Liver (tissue), 9 donors: ENCODE measurements around the gene SCGB2B2. TPM values are rescaled to one million over a fixed set of nuclear protein-coding genes. Genes with fewer than 3 reads are reported as not detected.

Source experiments
- DNase-seq: peaks from one replicate; pipeline ENCODE4 v3.0.0-alpha.2; 2017; ENCODE audit warnings: low spot score
- H3K27ac ChIP-seq, 2 donors: one replicate each; pipeline ENCODE4 v1.7.0; 2013; ENCODE audit warnings: inconsistent platforms in 2 of 2, low read length in 2 of 2, control low read depth in 1 of 2, low read depth in 1 of 2, mild to moderate bottlenecking in 1 of 2
- H3K27me3 ChIP-seq, 4 donors: one replicate each; pipeline versions ENCODE4 v1.6.1 to v1.7.0; 2013; ENCODE audit warnings: low read length in 3 of 4, inconsistent platforms in 1 of 4, mild to moderate bottlenecking in 1 of 4, moderate library complexity in 1 of 4; ENCODE audit not compliant: control insufficient read depth in 4 of 4, insufficient read depth in 4 of 4
- H3K36me3 ChIP-seq, 4 donors: one replicate each; pipeline versions ENCODE4 v1.6.1 to v1.7.0; 2013; ENCODE audit warnings: low read length in 3 of 4, mild to moderate bottlenecking in 3 of 4, low read depth in 1 of 4, moderate library complexity in 1 of 4; ENCODE audit not compliant: control insufficient read depth in 4 of 4, insufficient read depth in 3 of 4
- H3K4me1 ChIP-seq, 4 donors: one replicate each; pipeline versions ENCODE4 v1.6.1 to v1.7.0; 2013; ENCODE audit warnings: low read length in 3 of 4, mild to moderate bottlenecking in 3 of 4, moderate library complexity in 1 of 4; ENCODE audit not compliant: control insufficient read depth in 4 of 4, insufficient read depth in 4 of 4
- H3K4me3 ChIP-seq, 3 donors: one replicate each; pipeline versions ENCODE4 v1.6.1 to v1.7.0; 2013; ENCODE audit warnings: low read length in 3 of 3, control low read depth in 1 of 3, low read depth in 1 of 3, mild to moderate bottlenecking in 1 of 3
- H3K9ac ChIP-seq, 2 donors: one replicate each; pipeline ENCODE4 v1.7.0; 2013; ENCODE audit warnings: low read length in 2 of 2, mild to moderate bottlenecking in 2 of 2, moderate library complexity in 2 of 2, control low read depth in 1 of 2, low read depth in 1 of 2
- H3K9me3 ChIP-seq, 4 donors: one replicate each; pipeline versions ENCODE4 v1.6.1 to v1.7.0; 2013; ENCODE audit warnings: low read length in 3 of 4; ENCODE audit not compliant: control insufficient read depth in 4 of 4
- EGR1 ChIP-seq, 2 donors: IDR thresholded peaks; 2 replicates each; pipeline ENCODE4 v1.6.1; 2016 to 2018; ENCODE audit warnings: antibody characterized with exemption in 2 of 2, low read depth in 2 of 2
- FOXA2 ChIP-seq: IDR thresholded peaks from 2 replicates; pipeline ENCODE4 v1.6.1; 2016; ENCODE audit warnings: antibody characterized with exemption
- HNF4A ChIP-seq, 2 donors: conservative IDR thresholded peaks; 2 replicates each; pipeline ENCODE4 v1.6.1; 2016; ENCODE audit warnings: antibody characterized with exemption in 2 of 2, mild to moderate bottlenecking in 2 of 2
- HNF4G ChIP-seq: IDR thresholded peaks from 2 replicates; pipeline ENCODE4 v1.6.1; 2016; ENCODE audit warnings: antibody characterized with exemption
- NR2F2 ChIP-seq: IDR thresholded peaks from 2 replicates; pipeline ENCODE4 v1.6.1; 2016; ENCODE audit warnings: antibody characterized with exemption
- RAD21 ChIP-seq, 2 donors: IDR thresholded peaks; 2 replicates each; pipeline ENCODE4 v1.6.1; 2016; ENCODE audit warnings: antibody characterized with exemption in 2 of 2, mild to moderate bottlenecking in 2 of 2
- RXRA ChIP-seq, 2 donors: IDR thresholded peaks; 2 replicates each; pipeline ENCODE4 v1.6.1; 2017 to 2018; ENCODE audit warnings: antibody characterized with exemption in 2 of 2, mild to moderate bottlenecking in 1 of 2
- SP1 ChIP-seq: IDR thresholded peaks from 2 replicates; pipeline ENCODE4 v1.6.1; 2018; ENCODE audit warnings: antibody characterized with exemption, mild to moderate bottlenecking
- TAF1 ChIP-seq: conservative IDR thresholded peaks from 2 replicates; pipeline ENCODE4 v1.6.1; 2016; ENCODE audit warnings: antibody characterized with exemption, mild to moderate bottlenecking
- WGBS: extraction: QIAGEN DNeasy Blood & Tissue Kit; methylation state at CpG from one replicate; pipeline ENCODE4 v1.1.7; 2013; 5-methylcytosine and 5-hydroxymethylcytosine counted together
- polyA plus RNA-seq, 2 donors: library from polyadenylated mRNA; stranded (reverse) in 1 of 2; unstranded in 1 of 2; fragments of 200-250 nt in 1 of 2; fragments of >200 nt in 1 of 2; fragmentation: Nextera tagmentation in 1 of 2; extraction: Ambion mirVana in 1 of 2; gene quantifications; one replicate each; pipeline versions ENCODE4 v1.2.1 to v1.2.3, GENCODE V29; 2013 to 2015
- total RNA-seq, 2 donors: library from RNA; depleted of rRNA; stranded (reverse); fragments of >200 nt; gene quantifications; one replicate each; pipeline ENCODE4 v1.2.3, GENCODE V29; 2014
- TF ChIP-seq, protein P1 (sequence below): IDR thresholded peaks from 2 replicates; pipeline ENCODE4 v1.6.1; 2016; ENCODE audit warnings: antibody characterized with exemption
- TF ChIP-seq, protein P2 (sequence below): fragments of 150-350 bp; IDR thresholded peaks from 2 replicates; pipeline ENCODE4 v1.5.1; 2017; ENCODE audit warnings: improper control_type of control experiment, low read depth, low read length; ENCODE audit not compliant: missing input control
- TF ChIP-seq, protein P3 (sequence below): IDR thresholded peaks from 2 replicates; pipeline ENCODE4 v1.6.1; 2016; ENCODE audit warnings: antibody characterized with exemption
- TF ChIP-seq, protein P4 (sequence below): IDR thresholded peaks from 2 replicates; pipeline ENCODE4 v1.6.1; 2016; ENCODE audit warnings: antibody characterized with exemption, mild to moderate bottlenecking
- donor health status: healthy.
- donor health status: healthy.
- donor health status: healthy.
- donor health status: healthy.
- donor health status: healthy.

The SCGB2B2 gene
- total and polyA plus RNA-seq, 4 donors, result 0.09 to 0.50 (median 0.25) TPM; not detected in 1

DNA sequence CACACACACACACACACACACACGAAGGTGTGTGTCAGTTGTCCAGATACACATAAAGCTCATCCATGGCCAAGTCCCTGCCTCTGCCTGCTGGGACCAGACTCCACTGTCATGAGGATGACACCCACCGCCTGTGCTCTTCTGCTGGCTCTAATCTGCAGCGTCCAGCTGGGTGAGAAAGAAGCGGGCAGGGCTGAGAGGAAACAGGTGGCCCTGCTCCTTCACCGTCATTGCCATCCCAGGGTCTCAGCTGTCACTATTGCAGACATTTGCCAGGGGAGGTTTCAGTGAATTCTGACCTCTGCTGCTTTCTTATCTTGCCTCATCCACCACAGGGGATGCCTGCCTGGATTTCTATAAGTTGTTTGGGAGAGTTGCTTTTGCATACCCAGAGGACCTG lies 31.4 kb downstream of the SCGB2B2 start (continued):
- TF ChIP-seq, protein P1, sequence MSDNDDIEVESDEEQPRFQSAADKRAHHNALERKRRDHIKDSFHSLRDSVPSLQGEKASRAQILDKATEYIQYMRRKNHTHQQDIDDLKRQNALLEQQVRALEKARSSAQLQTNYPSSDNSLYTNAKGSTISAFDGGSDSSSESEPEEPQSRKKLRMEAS, result no peak
- no peak for TF ChIP-seq FOXA2

DNA sequence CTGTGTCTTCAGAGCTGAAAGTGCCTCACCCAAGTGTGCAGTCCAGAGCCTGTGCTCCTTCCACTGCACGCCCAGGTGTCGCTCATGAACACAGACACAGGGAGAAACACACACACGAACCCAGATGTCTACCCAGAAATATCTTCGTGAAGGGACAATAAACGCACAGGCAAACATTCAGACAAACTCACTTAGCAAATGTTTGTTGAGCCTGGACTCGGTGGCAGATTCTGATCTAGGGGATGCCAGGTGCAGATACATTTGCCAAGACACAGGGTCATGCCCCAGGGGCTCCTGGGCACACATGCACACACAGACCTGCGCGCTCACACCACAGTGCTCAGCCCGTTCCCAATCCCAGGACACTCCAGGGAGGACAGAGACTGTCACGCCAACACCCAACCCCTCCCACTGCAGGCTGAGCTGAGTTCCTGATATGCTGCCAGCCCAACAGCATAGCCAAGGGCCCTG lies 31.9 kb downstream of the SCGB2B2 start:
- WGBS, result 42% methylated on average over 10 of the region's 10 CpGs
- no peak for TF ChIP-seq SP1
- Histone ChIP-seq H3K36me3 (no peaks in the 10 kb centered on the region), H3K9me3 (no peaks in the 10 kb centered on the region), H3K9ac (no peak overlapping the region), H3K4me1 (peaks cover 0 to 17% (median 10%) of the 10 kb centered on the region in 4 donors), H3K4me3 (no peak overlapping the region), H3K27me3 (no peaks in the 10 kb centered on the region), H3K27ac (no peak overlapping the region)
- DNase-seq, result no peak

DNA sequence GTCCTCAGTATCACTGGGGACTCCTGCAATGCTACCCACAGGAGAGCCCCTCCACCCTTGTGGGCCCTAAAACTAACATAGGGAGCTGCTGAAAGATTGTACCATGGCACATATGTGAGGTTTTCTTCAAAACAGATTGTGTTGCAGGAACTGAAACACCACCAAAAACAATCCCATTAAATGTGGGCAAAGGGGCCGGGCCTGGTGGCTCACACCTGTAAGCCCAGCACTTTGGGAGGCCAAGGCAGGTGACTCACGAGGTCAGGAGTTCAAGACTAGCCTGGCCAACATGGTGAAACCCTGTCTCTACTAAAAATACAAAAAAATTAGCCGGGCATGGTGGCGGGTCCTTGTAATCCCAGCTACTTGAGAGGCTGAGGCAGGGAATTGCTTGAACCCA lies 34.7 kb downstream of the SCGB2B2 start:
- TF ChIP-seq TAF1 (no peak), EGR1 (IDR thresholded peaks at IDR 0.05; ENCODE audit: low read depth in 2 of 2) (no peak), NR2F2 (no peak)
- TF ChIP-seq, protein P2, sequence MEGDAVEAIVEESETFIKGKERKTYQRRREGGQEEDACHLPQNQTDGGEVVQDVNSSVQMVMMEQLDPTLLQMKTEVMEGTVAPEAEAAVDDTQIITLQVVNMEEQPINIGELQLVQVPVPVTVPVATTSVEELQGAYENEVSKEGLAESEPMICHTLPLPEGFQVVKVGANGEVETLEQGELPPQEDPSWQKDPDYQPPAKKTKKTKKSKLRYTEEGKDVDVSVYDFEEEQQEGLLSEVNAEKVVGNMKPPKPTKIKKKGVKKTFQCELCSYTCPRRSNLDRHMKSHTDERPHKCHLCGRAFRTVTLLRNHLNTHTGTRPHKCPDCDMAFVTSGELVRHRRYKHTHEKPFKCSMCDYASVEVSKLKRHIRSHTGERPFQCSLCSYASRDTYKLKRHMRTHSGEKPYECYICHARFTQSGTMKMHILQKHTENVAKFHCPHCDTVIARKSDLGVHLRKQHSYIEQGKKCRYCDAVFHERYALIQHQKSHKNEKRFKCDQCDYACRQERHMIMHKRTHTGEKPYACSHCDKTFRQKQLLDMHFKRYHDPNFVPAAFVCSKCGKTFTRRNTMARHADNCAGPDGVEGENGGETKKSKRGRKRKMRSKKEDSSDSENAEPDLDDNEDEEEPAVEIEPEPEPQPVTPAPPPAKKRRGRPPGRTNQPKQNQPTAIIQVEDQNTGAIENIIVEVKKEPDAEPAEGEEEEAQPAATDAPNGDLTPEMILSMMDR, result no peak
- TF ChIP-seq, protein P3, sequence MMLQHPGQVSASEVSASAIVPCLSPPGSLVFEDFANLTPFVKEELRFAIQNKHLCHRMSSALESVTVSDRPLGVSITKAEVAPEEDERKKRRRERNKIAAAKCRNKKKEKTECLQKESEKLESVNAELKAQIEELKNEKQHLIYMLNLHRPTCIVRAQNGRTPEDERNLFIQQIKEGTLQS, result no peak
- TF ChIP-seq, protein P4, sequence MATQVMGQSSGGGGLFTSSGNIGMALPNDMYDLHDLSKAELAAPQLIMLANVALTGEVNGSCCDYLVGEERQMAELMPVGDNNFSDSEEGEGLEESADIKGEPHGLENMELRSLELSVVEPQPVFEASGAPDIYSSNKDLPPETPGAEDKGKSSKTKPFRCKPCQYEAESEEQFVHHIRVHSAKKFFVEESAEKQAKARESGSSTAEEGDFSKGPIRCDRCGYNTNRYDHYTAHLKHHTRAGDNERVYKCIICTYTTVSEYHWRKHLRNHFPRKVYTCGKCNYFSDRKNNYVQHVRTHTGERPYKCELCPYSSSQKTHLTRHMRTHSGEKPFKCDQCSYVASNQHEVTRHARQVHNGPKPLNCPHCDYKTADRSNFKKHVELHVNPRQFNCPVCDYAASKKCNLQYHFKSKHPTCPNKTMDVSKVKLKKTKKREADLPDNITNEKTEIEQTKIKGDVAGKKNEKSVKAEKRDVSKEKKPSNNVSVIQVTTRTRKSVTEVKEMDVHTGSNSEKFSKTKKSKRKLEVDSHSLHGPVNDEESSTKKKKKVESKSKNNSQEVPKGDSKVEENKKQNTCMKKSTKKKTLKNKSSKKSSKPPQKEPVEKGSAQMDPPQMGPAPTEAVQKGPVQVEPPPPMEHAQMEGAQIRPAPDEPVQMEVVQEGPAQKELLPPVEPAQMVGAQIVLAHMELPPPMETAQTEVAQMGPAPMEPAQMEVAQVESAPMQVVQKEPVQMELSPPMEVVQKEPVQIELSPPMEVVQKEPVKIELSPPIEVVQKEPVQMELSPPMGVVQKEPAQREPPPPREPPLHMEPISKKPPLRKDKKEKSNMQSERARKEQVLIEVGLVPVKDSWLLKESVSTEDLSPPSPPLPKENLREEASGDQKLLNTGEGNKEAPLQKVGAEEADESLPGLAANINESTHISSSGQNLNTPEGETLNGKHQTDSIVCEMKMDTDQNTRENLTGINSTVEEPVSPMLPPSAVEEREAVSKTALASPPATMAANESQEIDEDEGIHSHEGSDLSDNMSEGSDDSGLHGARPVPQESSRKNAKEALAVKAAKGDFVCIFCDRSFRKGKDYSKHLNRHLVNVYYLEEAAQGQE, result no peak
- no peak for DNase-seq
- no peaks in the 10 kb centered on the region for H3K9me3 ChIP-seq
- no peaks in the 10 kb centered on the region for H3K36me3 ChIP-seq
- no peaks in the 10 kb centered on the region for H3K27me3 ChIP-seq
- WGBS, result 91% methylated on average over 4 of the region's 4 CpGs
- H3K4me3 ChIP-seq, result no peak overlapping the region
- H3K27ac ChIP-seq, result no peak overlapping the region
- H3K4me1 ChIP-seq, result peaks cover 0 to 24% (median 13%) of the 10 kb centered on the region in 4 donors
- no peak overlapping the region for H3K9ac ChIP-seq

DNA sequence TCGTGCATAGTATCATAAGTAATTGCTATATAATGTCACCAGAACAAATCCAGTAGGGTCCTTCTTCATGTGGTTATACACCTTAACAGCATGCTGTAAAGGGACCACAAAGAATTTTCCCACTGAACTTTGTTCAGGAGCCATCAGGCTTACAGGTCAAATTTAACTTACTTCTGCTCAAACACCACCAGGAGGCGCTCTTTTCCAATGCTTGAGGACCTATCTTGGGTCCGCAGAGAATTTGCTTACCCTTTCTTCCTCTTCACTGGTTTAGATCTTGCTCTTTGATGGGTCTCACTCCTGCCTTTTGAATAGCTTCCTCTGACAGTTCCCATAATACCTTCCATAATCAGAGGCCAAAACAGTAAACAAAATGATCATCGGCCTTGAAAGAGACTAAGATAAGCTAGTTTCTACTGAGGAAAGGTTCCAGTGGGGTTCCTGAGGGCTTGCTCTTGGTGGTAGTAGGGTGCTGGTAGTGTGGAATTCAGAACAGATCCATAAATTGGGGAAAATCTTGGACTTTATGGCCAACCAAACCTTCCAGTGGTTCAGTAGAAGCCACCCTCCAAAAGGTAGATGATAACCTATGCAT lies 37.4 kb downstream of the SCGB2B2 start:
- Histone ChIP-seq H3K36me3 (peaks cover 0 to 15% (median 7%) of the 10 kb centered on the region in 4 donors), H3K27ac (no peak overlapping the region), H3K4me3 (no peak overlapping the region), H3K4me1 (peaks cover 0 to 15% (median 5%) of the 10 kb centered on the region in 4 donors), H3K9me3 (peaks cover 7 to 17% (median 13%) of the 10 kb centered on the region in 4 donors), H3K9ac (no peak overlapping the region), H3K27me3 (no peaks in the 10 kb centered on the region)
- WGBS, result 15% methylated on average over 4 of the region's 4 CpGs
- DNase-seq, result peak; percentile 50
- no peak for TF ChIP-seq RXRA (IDR thresholded peaks at IDR 0.05)
- peak; percentile 51 for TF ChIP-seq HNF4G
- TF ChIP-seq RAD21 (IDR thresholded peaks at IDR 0.05), result peak; percentile 96
- TF ChIP-seq, protein P4, result no peak
- TF ChIP-seq HNF4A (conservative IDR thresholded peaks at IDR 0.05), result peak; percentile 56 to 70
- TF ChIP-seq, protein P2, result peak; percentile 82
- TF ChIP-seq NR2F2, result no peak
